Measurements from ENCODE around the gene ADIPOQ. TPM values are rescaled to one million over a fixed set of nuclear protein-coding genes. Genes with fewer than 3 reads are reported as not detected.

ADIPOQ gene
- total and polyA plus RNA-seq, 2 of the 13 experiments (the other 11 are each of a cell fraction or from before 2014, with no cell fraction given), result not detected

DNA sequence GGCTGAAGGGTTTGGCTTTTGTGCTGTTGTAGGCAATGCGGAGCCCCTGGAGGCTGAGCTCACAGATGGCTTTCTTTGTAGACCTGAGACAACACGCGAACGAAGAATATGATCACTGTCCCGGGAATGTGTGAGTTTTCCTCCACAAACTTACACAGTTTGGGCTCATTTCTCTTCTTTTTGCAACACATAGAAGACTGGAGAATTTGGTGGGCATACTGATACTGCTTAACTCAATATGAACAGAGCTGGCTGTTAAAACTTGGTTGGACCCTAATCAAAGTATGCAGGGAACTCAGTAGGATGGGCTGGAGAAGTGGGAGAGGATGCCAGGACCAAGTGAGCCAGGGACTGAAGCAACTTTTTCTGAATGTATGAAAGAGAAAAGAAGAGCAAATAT is 24.0 kb upstream of the ADIPOQ start (continued):
- TF ChIP-seq ZNF512B (CRISPR knock-in tag; IDR thresholded peaks at IDR 0.05; ENCODE audit: borderline replicate concordance) (no peak), YEATS4 (CRISPR knock-in tag; IDR thresholded peaks at IDR 0.05; ENCODE audit: borderline replicate concordance) (no peak), ZNF546 (CRISPR knock-in tag; conservative IDR thresholded peaks at IDR 0.05) (no peak), SPEN (CRISPR knock-in tag; IDR thresholded peaks at IDR 0.05; ENCODE audit: low read depth) (no peak), CHD2 (IDR thresholded peaks at IDR 0.05; ENCODE audit: low read depth, low read length) (no peak)

GRCh38 chr3:186818956-186819355 is 23.6 kb upstream of the ADIPOQ start:
- no peak overlapping the region for H3K4me3 ChIP-seq (replicated peaks in 1 of 3; ENCODE audit: insufficient read depth in 1 of 3, low read depth in 2 of 3, low read length in 3 of 3)
- intact Hi-C loops (cut with micrococcal nuclease; ENCODE audit: unreplicated experiment), result no loop called here
- no peak overlapping the region for H3K27ac ChIP-seq (ENCODE audit: extremely low read length, insufficient read depth, low read length)
- peaks cover 32% of the 10 kb centered on the region for H3K4me1 ChIP-seq (ENCODE audit: insufficient read depth, low read length)
- H3K9ac ChIP-seq (ENCODE audit: insufficient read depth, low read depth, low read length), result no peak overlapping the region
- H4K20me1 ChIP-seq (ENCODE audit: insufficient read depth, low read length), result no peaks in the 10 kb centered on the region
- no peak overlapping the region for H2AFZ ChIP-seq (ENCODE audit: low read length)
- H3K79me2 ChIP-seq (ENCODE audit: insufficient read depth, low read length), result no peaks in the 10 kb centered on the region
- in situ Hi-C loops (cut with HindIII; ENCODE audit: extremely low pct_ligation_motif_present, low pct_unique_long_range_greater_than_20kb), result loop anchor here (25.0 kb wide), 2 partner anchors 557 to 832 kb away; no protein-coding TSS in a partner anchor
- ATAC-seq (no peak), DNase-seq (ENCODE audit: low spot score) (no peak), FAIRE-seq (no peak)
- no peaks in the 10 kb centered on the region for H3K9me3 ChIP-seq (ENCODE audit: low read length)
- 13% methylated on average over 1 of the region's 1 CpG for WGBS (ENCODE audit: low lambda C conversion rate)
- CTCF ChIA-PET (ENCODE audit: low intra/inter-chr PET ratio, low total read pairs), result no interaction called here
- H3K27me3 ChIP-seq (ENCODE audit: control insufficient read depth in 1 of 2, insufficient read depth in 2 of 2, low read length in 2 of 2), result peaks cover 0 to 20% of the 10 kb centered on the region in 2 experiments; a peak in 3 of 5 replicates
- H3K36me3 ChIP-seq (replicated peaks in 1 of 2; ENCODE audit: control insufficient read depth in 1 of 2, insufficient read depth in 2 of 2, low read length in 2 of 2), result no peaks in the 10 kb centered on the region
- H3K4me2 ChIP-seq (ENCODE audit: low read depth, low read length), result no peak overlapping the region
- BruUV-seq (replicated peaks), result no TSS peak
- POLR2A ChIA-PET, result interaction anchor here (1.2 to 1.3 kb wide), 2 partner anchors 207 to 219 kb away, joined by 3 to 4 read pairs; no protein-coding TSS in a partner anchor
- TF ChIP-seq RBM39 (IDR thresholded peaks at IDR 0.05; ENCODE audit: low read depth, low read length, poor library complexity, severe bottlenecking) (no peak), MAFF (IDR thresholded peaks at IDR 0.05; ENCODE audit: low read depth, low read length) (peak; percentile 14; the same call in 1 of the 2 replicates), ZNF816 (CRISPR knock-in tag; IDR thresholded peaks at IDR 0.05; ENCODE audit: borderline replicate concordance) (no peak), ZNF44 (CRISPR knock-in tag; IDR thresholded peaks at IDR 0.05) (no peak), SNAI1 (CRISPR knock-in tag; IDR thresholded peaks at IDR 0.05; ENCODE audit: borderline replicate concordance) (no peak), ZNF776 (CRISPR knock-in tag; IDR thresholded peaks at IDR 0.05) (no peak), NR2F6 (IDR thresholded peaks at IDR 0.05) (no peak), NR2F6 (CRISPR knock-in tag; IDR thresholded peaks at IDR 0.05) (no peak), ZNF720 (CRISPR knock-in tag; IDR thresholded peaks at IDR 0.05) (no peak), NFE2L1 (CRISPR knock-in tag; IDR thresholded peaks at IDR 0.05; ENCODE audit: borderline replicate concordance) (no peak), ZNF207 (IDR thresholded peaks at IDR 0.05; ENCODE audit: borderline replicate concordance) (no peak), ZNF121 (CRISPR knock-in tag; IDR thresholded peaks at IDR 0.05) (peak; percentile 93)
- TF ChIP-seq, protein P1, sequence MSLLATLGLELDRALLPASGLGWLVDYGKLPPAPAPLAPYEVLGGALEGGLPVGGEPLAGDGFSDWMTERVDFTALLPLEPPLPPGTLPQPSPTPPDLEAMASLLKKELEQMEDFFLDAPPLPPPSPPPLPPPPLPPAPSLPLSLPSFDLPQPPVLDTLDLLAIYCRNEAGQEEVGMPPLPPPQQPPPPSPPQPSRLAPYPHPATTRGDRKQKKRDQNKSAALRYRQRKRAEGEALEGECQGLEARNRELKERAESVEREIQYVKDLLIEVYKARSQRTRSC (CRISPR knock-in tag; IDR thresholded peaks at IDR 0.05; ENCODE audit: low read depth), result no peak
- TF ChIP-seq, protein P2, sequence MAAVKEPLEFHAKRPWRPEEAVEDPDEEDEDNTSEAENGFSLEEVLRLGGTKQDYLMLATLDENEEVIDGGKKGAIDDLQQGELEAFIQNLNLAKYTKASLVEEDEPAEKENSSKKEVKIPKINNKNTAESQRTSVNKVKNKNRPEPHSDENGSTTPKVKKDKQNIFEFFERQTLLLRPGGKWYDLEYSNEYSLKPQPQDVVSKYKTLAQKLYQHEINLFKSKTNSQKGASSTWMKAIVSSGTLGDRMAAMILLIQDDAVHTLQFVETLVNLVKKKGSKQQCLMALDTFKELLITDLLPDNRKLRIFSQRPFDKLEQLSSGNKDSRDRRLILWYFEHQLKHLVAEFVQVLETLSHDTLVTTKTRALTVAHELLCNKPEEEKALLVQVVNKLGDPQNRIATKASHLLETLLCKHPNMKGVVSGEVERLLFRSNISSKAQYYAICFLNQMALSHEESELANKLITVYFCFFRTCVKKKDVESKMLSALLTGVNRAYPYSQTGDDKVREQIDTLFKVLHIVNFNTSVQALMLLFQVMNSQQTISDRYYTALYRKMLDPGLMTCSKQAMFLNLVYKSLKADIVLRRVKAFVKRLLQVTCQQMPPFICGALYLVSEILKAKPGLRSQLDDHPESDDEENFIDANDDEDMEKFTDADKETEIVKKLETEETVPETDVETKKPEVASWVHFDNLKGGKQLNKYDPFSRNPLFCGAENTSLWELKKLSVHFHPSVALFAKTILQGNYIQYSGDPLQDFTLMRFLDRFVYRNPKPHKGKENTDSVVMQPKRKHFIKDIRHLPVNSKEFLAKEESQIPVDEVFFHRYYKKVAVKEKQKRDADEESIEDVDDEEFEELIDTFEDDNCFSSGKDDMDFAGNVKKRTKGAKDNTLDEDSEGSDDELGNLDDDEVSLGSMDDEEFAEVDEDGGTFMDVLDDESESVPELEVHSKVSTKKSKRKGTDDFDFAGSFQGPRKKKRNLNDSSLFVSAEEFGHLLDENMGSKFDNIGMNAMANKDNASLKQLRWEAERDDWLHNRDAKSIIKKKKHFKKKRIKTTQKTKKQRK (IDR thresholded peaks at IDR 0.05; ENCODE audit: low read length), result no peak
